Measurements from ENCODE around the gene ITGA3.

GRCh38 chr17:50135316-50136095, 79.6 kb downstream of the ITGA3 start:
- TF ChIP-seq CTCF (IDR thresholded peaks at IDR 0.05) (no peak), POLR2A (IDR thresholded peaks at IDR 0.05) (no peak)
